Prostate gland (tissue), 2 donors: ENCODE data around the gene OR14I1. TPM values are rescaled to one million over a fixed set of nuclear protein-coding genes. Genes with fewer than 3 reads are reported as not detected.
A peak's percentile ranks its signal among the peaks of the same experiment; 100 is the strongest.
"Not testable (repeated sequence)": the region's sequence is repeated elsewhere in the genome, so short reads cannot be mapped to it uniquely, and the experiment has no call there.

Experiments used
- DNase-seq: peaks from one replicate; pipeline ENCODE4 v3.0.0-alpha.2; 2019; ENCODE audit warnings: low spot score
- H3K27ac ChIP-seq, 2 donors: fragments of 200-600 bp; sonication (generic); 2 replicates each; pipeline ENCODE4 v1.5.1; 2017 to 2019
- H3K27me3 ChIP-seq: fragments of 200-600 bp; sonication (generic); replicated peaks from 2 replicates; pipeline ENCODE4 v1.5.1; 2019; ENCODE audit not compliant: insufficient read depth
- H3K36me3 ChIP-seq, 2 donors: fragments of 200-600 bp; sonication (generic); 1 replicate in 1 of 2; 2 replicates in 1 of 2; pipeline versions ENCODE4 v1.5.1 to v1.8.1; 2017 to 2019
- H3K4me1 ChIP-seq: fragments of 200-600 bp; sonication (generic); replicated peaks from 2 replicates; pipeline ENCODE4 v1.5.1; 2019
- H3K4me3 ChIP-seq, 2 donors: fragments of 200-600 bp; sonication (generic); 2 replicates each; pipeline ENCODE4 v1.5.1; 2017 to 2019
- H3K9me3 ChIP-seq: fragments of 200-600 bp; sonication (generic); 2 replicates; pipeline ENCODE4 v1.5.1; 2017
- CTCF ChIP-seq, 4 experiments: fragments of 200-600 bp in 2 of 4; fragments of 450-650 bp in 2 of 4; sonication (generic) in 2 of 4; IDR thresholded peaks; 1 replicate in 3 of 4; 2 replicates in 1 of 4; pipeline ENCODE4 v1.5.1; 2016 to 2019; ENCODE audit warnings: antibody characterized with exemption in 4 of 4, mild to moderate bottlenecking in 2 of 4, moderate library complexity in 2 of 4
- POLR2A ChIP-seq: fragments of 450-650 bp; IDR thresholded peaks from one replicate; pipeline ENCODE4 v1.6.1; 2016; ENCODE audit warnings: antibody characterized with exemption, mild to moderate bottlenecking
- POLR2AphosphoS5 ChIP-seq: sonication (generic); formaldehyde crosslinking; IDR thresholded peaks from one replicate; pipeline ENCODE4 v1.6.1; 2017; ENCODE audit warnings: antibody characterized with exemption
- WGBS: methylation state at CpG from one replicate; pipeline ENCODE4 v1.1.5; 2018; 5-methylcytosine and 5-hydroxymethylcytosine counted together
- intact Hi-C: fragments of 100-400 bp; cut with DNase I; formaldehyde crosslinking; loops from one replicate; pipeline ENCODE4 v1.14.2; 2022
- total RNA-seq, 2 donors: library from RNA; depleted of rRNA; stranded (reverse); fragments of >200 nt; gene quantifications; one replicate each; pipeline ENCODE4 v1.1.0, GENCODE V29; 2016

OR14I1 gene
- total RNA-seq, 2 donors from 2014 or later: not detected

- Histone ChIP-seq H3K4me1 (no peaks in the 10 kb centered on the region), H3K9me3 (no peaks in the 10 kb centered on the region), H3K27me3 (no peaks in the 10 kb centered on the region), H3K36me3 (no peaks in the 10 kb centered on the region), H3K4me3 (no peak overlapping the region), H3K27ac (no peak overlapping the region)
- DNase-seq: no peak
- intact Hi-C loops: loop anchor here (5.0 kb wide), 1 partner anchor 64 kb away; no protein-coding TSS in a partner anchor
- TF ChIP-seq POLR2A (no peak), CTCF (IDR thresholded peaks at IDR 0.05) (no peak), POLR2AphosphoS5 (no peak)
- WGBS: 78% methylated on average over 46 of the region's 51 CpGs
Measured at GRCh38 chr1:248691567-248692155, 10.9 kb downstream of the OR14I1 start.

GRCh38 chr1:248688527-248689298, 13.9 kb downstream of the OR14I1 start:
- H3K36me3 ChIP-seq: no peaks in the 10 kb centered on the region

GRCh38 chr1:248686815-248687214, 15.8 kb downstream of the OR14I1 start:
- Histone ChIP-seq H3K4me1 (no peaks in the 10 kb centered on the region), H3K27ac (no peak overlapping the region), H3K36me3 (no peaks in the 10 kb centered on the region), H3K9me3 (no peaks in the 10 kb centered on the region), H3K27me3 (no peaks in the 10 kb centered on the region), H3K4me3 (no peak overlapping the region)
- 36% methylated on average over 3 of the region's 3 CpGs for WGBS
- DNase-seq: no peak
- intact Hi-C loops: no loop called here
- peak in 1 of 4 experiments; percentile 49 for TF ChIP-seq CTCF (IDR thresholded peaks at IDR 0.05)
- TF ChIP-seq POLR2AphosphoS5: no peak

More at GRCh38 chr1:248688527-248689298, 13.9 kb downstream of the OR14I1 start:
- Histone ChIP-seq H3K27ac (no peak overlapping the region), H3K9me3 (no peaks in the 10 kb centered on the region), H3K27me3 (no peaks in the 10 kb centered on the region), H3K4me3 (no peak overlapping the region), H3K4me1 (no peaks in the 10 kb centered on the region)
- intact Hi-C loops: no loop called here
- DNase-seq: no peak
- WGBS: 86% methylated on average over 4 of the region's 4 CpGs
- no peak for TF ChIP-seq POLR2A

- H3K27me3 ChIP-seq: no peaks in the 10 kb centered on the region
- no peak overlapping the region for H3K27ac ChIP-seq
- DNase-seq: no peak
- no peaks in the 10 kb centered on the region for H3K4me1 ChIP-seq
- H3K36me3 ChIP-seq: no peaks in the 10 kb centered on the region
- intact Hi-C loops: no loop called here
- TF ChIP-seq CTCF (IDR thresholded peaks at IDR 0.05) (no peak), POLR2A (no peak), POLR2AphosphoS5 (no peak)
- H3K9me3 ChIP-seq: no peaks in the 10 kb centered on the region
- 93% methylated on average over 8 of the region's 8 CpGs for WGBS
- no peak overlapping the region for H3K4me3 ChIP-seq
Measured at GRCh38 chr1:248681651-248682050, 20.9 kb downstream of the OR14I1 start.

- intact Hi-C loops: no loop called here
- H3K27ac ChIP-seq: no peak overlapping the region
- no peak for DNase-seq
- no peak for TF ChIP-seq POLR2AphosphoS5
- TF ChIP-seq CTCF (IDR thresholded peaks at IDR 0.05): no peak
- no peak for TF ChIP-seq POLR2A
- no peaks in the 10 kb centered on the region for H3K36me3 ChIP-seq
- 70% methylated on average over 1 of the region's 1 CpG for WGBS
- H3K4me1 ChIP-seq: no peaks in the 10 kb centered on the region
- no peaks in the 10 kb centered on the region for H3K27me3 ChIP-seq
- H3K4me3 ChIP-seq: no peak overlapping the region
- H3K9me3 ChIP-seq: no peaks in the 10 kb centered on the region
Measured at GRCh38 chr1:248670003-248670402, 32.6 kb downstream of the OR14I1 start.

- H3K27me3 ChIP-seq, H3K4me3 ChIP-seq, H3K27ac ChIP-seq, DNase-seq, H3K9me3 ChIP-seq, intact Hi-C loops, H3K4me1 ChIP-seq, H3K36me3 ChIP-seq: not testable (repeated sequence)
- WGBS: 72% methylated on average over 5 of the region's 5 CpGs
Measured at GRCh38 chr1:248663453-248664328, 38.9 kb downstream of the OR14I1 start.

GRCh38 chr1:248656797-248657196, 45.8 kb downstream of the OR14I1 start:
- H3K9me3 ChIP-seq, H3K4me1 ChIP-seq, H3K27ac ChIP-seq, H3K27me3 ChIP-seq, H3K4me3 ChIP-seq, intact Hi-C loops, DNase-seq, H3K36me3 ChIP-seq: not testable (repeated sequence)
- 85% methylated on average over 6 of the region's 6 CpGs for WGBS
